GM12874 (cell line): ENCODE data around the gene MYO5B.

Source experiments
- TF ChIP-seq, protein P1 (sequence below): IDR thresholded peaks from 2 replicates; pipeline ENCODE4 v1.5.1; 2011; ENCODE audit warnings: low read depth, mild to moderate bottlenecking, control low read depth, low read length, moderate library complexity; ENCODE audit not compliant: insufficient read depth

Gene MYO5B

DNA sequence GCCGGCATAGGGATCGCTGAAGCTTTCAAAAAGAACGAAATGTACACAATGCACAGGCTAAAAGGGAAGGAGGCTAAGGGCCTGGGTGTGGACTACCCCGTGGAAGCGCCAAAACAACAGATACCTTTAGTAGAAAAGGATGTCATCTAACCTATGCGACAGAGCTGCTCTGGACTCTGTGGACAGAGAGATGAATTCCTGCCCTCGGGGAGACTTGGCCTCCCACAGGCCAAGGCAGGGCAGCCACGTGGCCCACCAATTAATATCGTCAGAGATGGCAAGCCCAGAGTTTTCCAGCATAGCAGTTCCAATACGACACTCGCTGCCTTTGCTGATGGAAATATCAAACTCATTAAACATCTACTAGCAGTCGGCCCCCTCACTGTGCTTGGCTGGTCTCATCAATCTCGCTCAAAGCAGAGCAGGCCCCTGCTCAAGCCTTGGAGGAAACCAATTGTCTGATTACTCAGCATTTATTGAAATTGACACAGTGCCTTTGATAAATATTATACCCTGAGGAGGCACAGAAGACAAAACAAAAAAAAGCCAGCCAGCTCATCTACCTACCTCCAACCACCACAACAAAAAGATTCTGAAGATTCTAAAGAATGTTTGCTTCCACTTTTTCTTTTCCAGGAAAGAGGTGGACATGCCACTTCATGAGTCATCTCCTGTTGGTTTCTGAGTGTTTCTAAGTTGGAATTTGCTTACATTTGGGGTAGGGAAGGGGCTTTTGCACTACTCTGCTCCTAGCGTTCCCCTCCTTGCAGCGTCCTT lies 302.6 kb downstream of the MYO5B start:
- TF ChIP-seq, protein P1, sequence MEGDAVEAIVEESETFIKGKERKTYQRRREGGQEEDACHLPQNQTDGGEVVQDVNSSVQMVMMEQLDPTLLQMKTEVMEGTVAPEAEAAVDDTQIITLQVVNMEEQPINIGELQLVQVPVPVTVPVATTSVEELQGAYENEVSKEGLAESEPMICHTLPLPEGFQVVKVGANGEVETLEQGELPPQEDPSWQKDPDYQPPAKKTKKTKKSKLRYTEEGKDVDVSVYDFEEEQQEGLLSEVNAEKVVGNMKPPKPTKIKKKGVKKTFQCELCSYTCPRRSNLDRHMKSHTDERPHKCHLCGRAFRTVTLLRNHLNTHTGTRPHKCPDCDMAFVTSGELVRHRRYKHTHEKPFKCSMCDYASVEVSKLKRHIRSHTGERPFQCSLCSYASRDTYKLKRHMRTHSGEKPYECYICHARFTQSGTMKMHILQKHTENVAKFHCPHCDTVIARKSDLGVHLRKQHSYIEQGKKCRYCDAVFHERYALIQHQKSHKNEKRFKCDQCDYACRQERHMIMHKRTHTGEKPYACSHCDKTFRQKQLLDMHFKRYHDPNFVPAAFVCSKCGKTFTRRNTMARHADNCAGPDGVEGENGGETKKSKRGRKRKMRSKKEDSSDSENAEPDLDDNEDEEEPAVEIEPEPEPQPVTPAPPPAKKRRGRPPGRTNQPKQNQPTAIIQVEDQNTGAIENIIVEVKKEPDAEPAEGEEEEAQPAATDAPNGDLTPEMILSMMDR: no peak

DNA sequence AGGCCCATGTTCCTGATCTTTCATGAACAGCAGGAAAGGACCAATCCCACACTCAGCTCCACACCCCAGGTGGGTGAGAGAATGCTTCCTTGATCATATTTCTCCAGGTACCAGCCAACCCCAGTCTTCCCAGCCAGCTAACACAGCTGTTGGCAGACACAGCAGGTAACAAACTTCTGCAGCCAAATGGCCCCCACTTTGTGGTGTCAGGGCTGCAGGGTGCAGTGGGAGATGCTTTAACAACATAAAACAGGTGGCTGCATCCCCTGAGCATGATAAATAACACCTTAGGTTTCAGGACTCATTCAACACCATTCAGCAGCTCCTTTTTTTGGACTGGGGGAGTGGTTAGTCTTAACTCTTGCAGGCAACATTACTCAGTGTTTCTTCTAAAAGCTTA lies 304.9 kb downstream of the MYO5B start:
- TF ChIP-seq, protein P1: no peak

DNA sequence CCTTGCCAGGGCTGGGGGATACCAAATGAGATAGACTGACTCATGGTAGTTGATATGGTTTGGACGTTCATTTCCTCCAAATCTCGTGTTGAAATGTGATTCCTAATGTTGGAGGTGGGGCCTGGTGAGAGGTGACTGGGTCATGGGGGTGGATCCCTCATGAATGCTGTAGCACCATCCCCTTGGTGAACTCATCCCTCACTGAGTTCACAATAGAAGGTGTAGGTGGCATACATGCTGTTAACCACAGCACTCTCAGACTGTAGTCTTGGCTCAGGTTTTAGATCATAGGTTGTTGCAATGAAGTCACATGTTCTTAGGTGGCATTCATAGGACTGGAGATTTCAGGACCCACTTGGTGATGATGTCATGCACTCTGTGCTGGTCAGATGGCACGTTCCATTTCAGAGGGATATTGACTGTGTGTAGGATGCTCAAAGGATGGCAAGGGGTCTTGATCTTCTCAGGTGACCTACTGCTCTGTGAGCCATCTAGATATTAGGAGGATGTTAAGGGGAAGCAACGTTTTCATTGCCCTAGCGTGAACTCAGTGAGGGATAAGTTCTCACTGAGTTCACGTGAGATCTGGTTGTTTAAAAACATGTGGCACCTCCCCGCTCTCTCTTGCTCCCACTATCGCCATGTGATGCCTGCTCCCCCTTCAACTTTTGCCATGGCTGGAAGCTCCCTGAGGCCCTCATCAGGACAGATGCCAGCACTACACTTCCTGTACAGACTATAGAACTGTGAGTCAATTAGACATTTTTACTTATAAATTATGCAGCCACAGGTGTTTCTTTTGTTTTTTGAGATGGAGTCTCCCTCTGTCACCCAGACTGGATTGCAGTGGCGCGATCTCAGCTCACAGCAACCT lies 307.8 kb downstream of the MYO5B start:
- TF ChIP-seq, protein P1: peak; percentile 26; the same call in 1 of the 2 replicates

DNA sequence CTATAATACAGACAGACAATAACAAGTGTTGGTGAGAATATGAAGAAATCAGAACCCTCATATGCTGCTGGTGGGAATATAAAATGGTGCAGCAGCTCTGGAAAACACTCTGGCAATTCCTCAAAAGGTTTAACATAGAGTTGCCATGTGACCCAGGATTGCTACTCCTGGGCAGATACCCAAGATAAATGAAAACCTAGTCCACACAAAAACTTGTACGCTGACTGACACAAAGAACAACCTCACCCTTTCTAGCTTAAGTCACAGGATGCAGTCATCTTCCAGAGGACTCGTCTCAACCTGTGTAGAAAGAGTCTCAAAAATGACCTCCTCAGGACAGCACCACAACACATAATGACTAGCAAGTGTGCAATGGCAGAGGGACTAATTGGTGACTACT lies 310.0 kb downstream of the MYO5B start:
- TF ChIP-seq, protein P1: no peak

DNA sequence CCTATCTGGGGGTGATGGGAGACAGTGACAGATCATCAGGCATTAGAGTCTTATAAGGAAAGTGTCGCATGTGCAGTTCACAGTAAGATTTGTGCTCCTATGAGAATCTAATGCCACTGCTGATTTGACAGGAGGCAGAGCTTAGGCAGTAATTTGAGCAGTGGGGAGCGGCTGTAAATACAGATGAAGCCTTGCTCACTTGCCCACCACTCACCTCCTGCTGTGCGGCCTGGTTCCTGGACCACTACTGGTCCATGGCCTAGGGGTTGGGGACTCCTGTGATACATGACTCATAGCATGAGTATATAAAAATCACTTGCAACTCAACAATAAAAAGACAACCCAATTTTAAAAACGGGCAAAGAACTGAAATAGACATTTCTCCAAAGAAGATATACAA lies 310.5 kb downstream of the MYO5B start:
- TF ChIP-seq, protein P1: no peak

DNA sequence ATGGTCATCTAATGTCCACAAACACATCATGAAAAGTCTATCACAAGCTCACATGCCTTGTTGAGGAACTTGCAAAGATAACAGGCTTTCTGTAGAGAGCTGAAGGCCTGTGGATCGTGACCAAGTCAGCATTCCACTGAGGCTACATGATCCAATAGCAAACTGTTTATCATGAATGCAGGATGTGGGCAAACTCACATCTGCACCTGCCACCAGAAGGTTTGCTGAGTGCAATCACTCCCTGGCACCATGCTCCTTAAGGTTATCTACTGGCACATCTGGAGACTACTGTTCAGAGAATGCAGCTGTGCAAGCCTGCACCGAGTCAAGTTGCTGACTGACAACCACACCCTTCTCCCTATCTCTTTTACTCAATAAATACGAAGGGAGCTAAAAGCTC lies 314.3 kb downstream of the MYO5B start:
- TF ChIP-seq, protein P1: no peak

DNA sequence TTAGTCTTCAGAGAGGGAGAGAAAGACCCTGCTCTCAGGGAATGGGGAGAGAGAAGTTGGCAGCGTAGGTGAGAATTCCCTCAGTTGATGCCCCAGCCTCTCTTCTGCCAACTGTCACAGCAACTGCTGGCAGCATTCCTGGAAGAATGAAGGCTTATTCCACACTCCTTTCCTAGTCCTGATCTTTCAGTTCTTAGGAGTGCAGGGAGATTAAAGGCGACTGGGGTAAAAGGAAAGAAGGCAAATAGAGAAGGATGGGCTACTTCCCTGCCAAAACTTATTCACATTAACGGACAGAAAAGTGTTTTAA lies 315.7 kb downstream of the MYO5B start:
- TF ChIP-seq, protein P1: no peak
